ENCODE results near the gene INAVA.

The INAVA gene

GRCh38 chr1:200899451-200899915, 4.8 kb downstream of the INAVA start:
- Histone ChIP-seq H3K36me3 (peaks cover 17% of the 10 kb centered on the region), H3K9me3 (ENCODE audit: severe bottlenecking) (no peaks in the 10 kb centered on the region), H3K4me3 (ENCODE audit: low read depth, low read length) (no peak overlapping the region), H3K27me3 (ENCODE audit: insufficient read depth, low read depth, severe bottlenecking) (no peaks in the 10 kb centered on the region), H3K27ac (no peak overlapping the region)
- DNase-seq: peak; percentile 15
- TF ChIP-seq, protein P1, sequence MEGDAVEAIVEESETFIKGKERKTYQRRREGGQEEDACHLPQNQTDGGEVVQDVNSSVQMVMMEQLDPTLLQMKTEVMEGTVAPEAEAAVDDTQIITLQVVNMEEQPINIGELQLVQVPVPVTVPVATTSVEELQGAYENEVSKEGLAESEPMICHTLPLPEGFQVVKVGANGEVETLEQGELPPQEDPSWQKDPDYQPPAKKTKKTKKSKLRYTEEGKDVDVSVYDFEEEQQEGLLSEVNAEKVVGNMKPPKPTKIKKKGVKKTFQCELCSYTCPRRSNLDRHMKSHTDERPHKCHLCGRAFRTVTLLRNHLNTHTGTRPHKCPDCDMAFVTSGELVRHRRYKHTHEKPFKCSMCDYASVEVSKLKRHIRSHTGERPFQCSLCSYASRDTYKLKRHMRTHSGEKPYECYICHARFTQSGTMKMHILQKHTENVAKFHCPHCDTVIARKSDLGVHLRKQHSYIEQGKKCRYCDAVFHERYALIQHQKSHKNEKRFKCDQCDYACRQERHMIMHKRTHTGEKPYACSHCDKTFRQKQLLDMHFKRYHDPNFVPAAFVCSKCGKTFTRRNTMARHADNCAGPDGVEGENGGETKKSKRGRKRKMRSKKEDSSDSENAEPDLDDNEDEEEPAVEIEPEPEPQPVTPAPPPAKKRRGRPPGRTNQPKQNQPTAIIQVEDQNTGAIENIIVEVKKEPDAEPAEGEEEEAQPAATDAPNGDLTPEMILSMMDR (IDR thresholded peaks at IDR 0.05; ENCODE audit: low read depth, low read length): no peak

GRCh38 chr1:200899954-200900867, 5.5 kb downstream of the INAVA start:
- H3K27me3 ChIP-seq (ENCODE audit: insufficient read depth, low read depth, severe bottlenecking): no peaks in the 10 kb centered on the region
- peaks cover 17% of the 10 kb centered on the region for H3K36me3 ChIP-seq
- no peak overlapping the region for H3K27ac ChIP-seq
- DNase-seq: peak; percentile 19
- H3K9me3 ChIP-seq (ENCODE audit: severe bottlenecking): no peaks in the 10 kb centered on the region
- TF ChIP-seq, protein P1 (IDR thresholded peaks at IDR 0.05; ENCODE audit: low read depth, low read length): no peak
- H3K4me3 ChIP-seq (ENCODE audit: low read depth, low read length): no peak overlapping the region

- Histone ChIP-seq H3K9me3 (ENCODE audit: severe bottlenecking) (no peaks in the 10 kb centered on the region), H3K36me3 (peaks cover 17% of the 10 kb centered on the region), H3K27ac (no peak overlapping the region), H3K27me3 (ENCODE audit: insufficient read depth, low read depth, severe bottlenecking) (no peaks in the 10 kb centered on the region), H3K4me3 (ENCODE audit: low read depth, low read length) (no peak overlapping the region)
- TF ChIP-seq, protein P1 (IDR thresholded peaks at IDR 0.05; ENCODE audit: low read depth, low read length): no peak
- DNase-seq: peak; percentile 15
These were observed 6.2 kb downstream of the INAVA start for GRCh38 chr1:200900877-200901276.

DNA sequence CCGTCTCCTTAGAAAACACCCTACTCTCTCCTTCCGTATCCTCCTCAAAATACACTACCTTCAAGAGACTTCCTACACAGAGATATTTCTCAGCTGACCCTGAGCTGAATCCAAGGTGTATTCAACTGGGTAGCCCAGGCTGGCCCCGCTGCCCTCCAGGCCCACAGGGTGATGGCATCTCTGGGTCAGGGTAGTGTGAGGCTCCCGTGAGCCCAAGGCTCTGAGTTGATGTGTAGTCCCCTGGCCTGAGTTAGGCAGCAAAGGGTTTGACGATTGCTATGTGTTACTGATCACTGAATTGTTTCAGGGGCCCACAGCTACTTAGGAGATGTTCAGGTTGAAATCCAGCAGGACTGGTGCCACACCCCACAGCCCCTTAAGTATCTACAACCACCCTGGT, 6.7 kb downstream of the INAVA start:
- TF ChIP-seq, protein P1 (IDR thresholded peaks at IDR 0.05; ENCODE audit: low read depth, low read length): no peak
- H3K36me3 ChIP-seq: peaks cover 17% of the 10 kb centered on the region
- H3K27me3 ChIP-seq (ENCODE audit: insufficient read depth, low read depth, severe bottlenecking): no peaks in the 10 kb centered on the region
- H3K9me3 ChIP-seq (ENCODE audit: severe bottlenecking): no peaks in the 10 kb centered on the region
- H3K4me3 ChIP-seq (ENCODE audit: low read depth, low read length): no peak overlapping the region
- H3K27ac ChIP-seq: no peak overlapping the region
- DNase-seq: peak; percentile 16

- no peak overlapping the region for H3K4me3 ChIP-seq (ENCODE audit: low read depth, low read length)
- no peak overlapping the region for H3K27ac ChIP-seq
- peaks cover 17% of the 10 kb centered on the region for H3K36me3 ChIP-seq
- no peaks in the 10 kb centered on the region for H3K9me3 ChIP-seq (ENCODE audit: severe bottlenecking)
- no peak for DNase-seq
- TF ChIP-seq, protein P1 (IDR thresholded peaks at IDR 0.05; ENCODE audit: low read depth, low read length): no peak
- no peaks in the 10 kb centered on the region for H3K27me3 ChIP-seq (ENCODE audit: insufficient read depth, low read depth, severe bottlenecking)
These were observed 7.2 kb downstream of the INAVA start for GRCh38 chr1:200901796-200902444.

Data from WERI-Rb-1 (cell line).